ENCODE results near the gene C1orf232.

C1orf232 gene

GRCh38 chr1:26189751-26190275 is 21.1 kb upstream of the C1orf232 start:
- no peaks in the 10 kb centered on the region for H3K9me3 ChIP-seq (ENCODE audit: low read length)

GRCh38 chr1:26189331-26189730 is 20.6 kb upstream of the C1orf232 start:
- no peaks in the 10 kb centered on the region for H3K9me3 ChIP-seq (ENCODE audit: low read length)
- H3K27me3 ChIP-seq (ENCODE audit: insufficient read depth, low read length), result no peaks in the 10 kb centered on the region
- no peaks in the 10 kb centered on the region for H3K4me1 ChIP-seq (ENCODE audit: insufficient read depth, low read length)
- no peak overlapping the region for H2AFZ ChIP-seq (ENCODE audit: low read depth, low read length)
- H3K4me3 ChIP-seq (ENCODE audit: low read length), result no peak overlapping the region
- no peaks in the 10 kb centered on the region for H3K36me3 ChIP-seq (ENCODE audit: insufficient read depth, low read length)

More at GRCh38 chr1:26189751-26190275, 21.1 kb upstream of the C1orf232 start:
- no peaks in the 10 kb centered on the region for H3K36me3 ChIP-seq (ENCODE audit: insufficient read depth, low read length)
- H3K4me3 ChIP-seq (ENCODE audit: low read length), result no peak overlapping the region
- H2AFZ ChIP-seq (ENCODE audit: low read depth, low read length), result no peak overlapping the region
- no peaks in the 10 kb centered on the region for H3K27me3 ChIP-seq (ENCODE audit: insufficient read depth, low read length)
- no peaks in the 10 kb centered on the region for H3K4me1 ChIP-seq (ENCODE audit: insufficient read depth, low read length)

GRCh38 chr1:26188477-26188876 is 19.7 kb upstream of the C1orf232 start:
- H3K9me3 ChIP-seq (ENCODE audit: low read length), result no peaks in the 10 kb centered on the region
- H3K4me3 ChIP-seq (ENCODE audit: low read length), result no peak overlapping the region
- H3K4me1 ChIP-seq (ENCODE audit: insufficient read depth, low read length), result no peaks in the 10 kb centered on the region

GRCh38 chr1:26187882-26188281 is 19.1 kb upstream of the C1orf232 start:
- no peak overlapping the region for H2AFZ ChIP-seq (ENCODE audit: low read depth, low read length)
- no peaks in the 10 kb centered on the region for H3K27me3 ChIP-seq (ENCODE audit: insufficient read depth, low read length)
- no peak overlapping the region for H3K4me3 ChIP-seq (ENCODE audit: low read length)
- H3K4me1 ChIP-seq (ENCODE audit: insufficient read depth, low read length), result no peaks in the 10 kb centered on the region
- H3K36me3 ChIP-seq (ENCODE audit: insufficient read depth, low read length), result no peaks in the 10 kb centered on the region
- H3K9me3 ChIP-seq (ENCODE audit: low read length), result no peaks in the 10 kb centered on the region

More at GRCh38 chr1:26188477-26188876, 19.7 kb upstream of the C1orf232 start:
- Histone ChIP-seq H3K36me3 (ENCODE audit: insufficient read depth, low read length) (no peaks in the 10 kb centered on the region), H2AFZ (ENCODE audit: low read depth, low read length) (no peak overlapping the region), H3K27me3 (ENCODE audit: insufficient read depth, low read length) (no peaks in the 10 kb centered on the region)

- Histone ChIP-seq H3K27me3 (ENCODE audit: insufficient read depth, low read length) (no peaks in the 10 kb centered on the region), H3K36me3 (ENCODE audit: insufficient read depth, low read length) (no peaks in the 10 kb centered on the region), H3K9me3 (ENCODE audit: low read length) (no peaks in the 10 kb centered on the region), H3K4me1 (ENCODE audit: insufficient read depth, low read length) (no peaks in the 10 kb centered on the region), H2AFZ (ENCODE audit: low read depth, low read length) (no peak overlapping the region), H3K4me3 (ENCODE audit: low read length) (no peak overlapping the region)
Observed at GRCh38 chr1:26184883-26185282, 16.1 kb upstream of the C1orf232 start.

GRCh38 chr1:26184086-26184485 is 15.3 kb upstream of the C1orf232 start:
- Histone ChIP-seq H3K4me1 (ENCODE audit: insufficient read depth, low read length) (no peaks in the 10 kb centered on the region), H3K4me3 (ENCODE audit: low read length) (no peak overlapping the region)

GRCh38 chr1:26182383-26182696 is 13.6 kb upstream of the C1orf232 start:
- Histone ChIP-seq H3K9me3 (ENCODE audit: low read length) (no peaks in the 10 kb centered on the region), H3K27me3 (ENCODE audit: insufficient read depth, low read length) (no peaks in the 10 kb centered on the region), H3K4me3 (ENCODE audit: low read length) (no peak overlapping the region), H2AFZ (ENCODE audit: low read depth, low read length) (no peak overlapping the region), H3K4me1 (ENCODE audit: insufficient read depth, low read length) (no peaks in the 10 kb centered on the region), H3K36me3 (ENCODE audit: insufficient read depth, low read length) (no peaks in the 10 kb centered on the region)

More at GRCh38 chr1:26184086-26184485, 15.3 kb upstream of the C1orf232 start:
- Histone ChIP-seq H3K27me3 (ENCODE audit: insufficient read depth, low read length) (no peaks in the 10 kb centered on the region), H2AFZ (ENCODE audit: low read depth, low read length) (no peak overlapping the region), H3K9me3 (ENCODE audit: low read length) (no peaks in the 10 kb centered on the region), H3K36me3 (ENCODE audit: insufficient read depth, low read length) (no peaks in the 10 kb centered on the region)

- Histone ChIP-seq H2AFZ (ENCODE audit: low read depth, low read length) (no peak overlapping the region), H3K27me3 (ENCODE audit: insufficient read depth, low read length) (no peaks in the 10 kb centered on the region), H3K4me1 (ENCODE audit: insufficient read depth, low read length) (no peaks in the 10 kb centered on the region), H3K9me3 (ENCODE audit: low read length) (no peaks in the 10 kb centered on the region), H3K4me3 (ENCODE audit: low read length) (no peak overlapping the region), H3K36me3 (ENCODE audit: insufficient read depth, low read length) (no peaks in the 10 kb centered on the region)
Observed at GRCh38 chr1:26181586-26182382, 13.0 kb upstream of the C1orf232 start.

GRCh38 chr1:26180010-26180506 is 11.3 kb upstream of the C1orf232 start:
- Histone ChIP-seq H2AFZ (ENCODE audit: low read depth, low read length) (no peak overlapping the region), H3K36me3 (ENCODE audit: insufficient read depth, low read length) (no peaks in the 10 kb centered on the region), H3K9me3 (ENCODE audit: low read length) (no peaks in the 10 kb centered on the region), H3K27me3 (ENCODE audit: insufficient read depth, low read length) (no peaks in the 10 kb centered on the region), H3K4me1 (ENCODE audit: insufficient read depth, low read length) (no peaks in the 10 kb centered on the region), H3K4me3 (ENCODE audit: low read length) (no peak overlapping the region)

GRCh38 chr1:26177182-26177684 is 8.5 kb upstream of the C1orf232 start, which contains the start of gene CNKSR1:
Gene CNKSR1 (plus strand): TSS chr1:26177491. CDS start chr1:26177548, 57 bp downstream.
- Histone ChIP-seq H2AFZ (ENCODE audit: low read depth, low read length) (no peak within 1 kb of the TSS), H3K4me1 (ENCODE audit: insufficient read depth, low read length) (no peaks in the 10 kb centered on the region), H3K27me3 (ENCODE audit: insufficient read depth, low read length) (no peaks in the 10 kb centered on the region), H3K36me3 (ENCODE audit: insufficient read depth, low read length) (peaks cover 3% of the 10 kb centered on the region), H3K9me3 (ENCODE audit: low read length) (no peaks in the 10 kb centered on the region), H3K4me3 (ENCODE audit: low read length) (no peak within 1 kb of the TSS)

GRCh38 chr1:26175346-26175745 is 6.6 kb upstream of the C1orf232 start:
- Histone ChIP-seq H3K27me3 (ENCODE audit: insufficient read depth, low read length) (no peaks in the 10 kb centered on the region), H3K9me3 (ENCODE audit: low read length) (no peaks in the 10 kb centered on the region), H3K36me3 (ENCODE audit: insufficient read depth, low read length) (peaks cover 3% of the 10 kb centered on the region), H2AFZ (ENCODE audit: low read depth, low read length) (no peak overlapping the region), H3K4me3 (ENCODE audit: low read length) (no peak overlapping the region), H3K4me1 (ENCODE audit: insufficient read depth, low read length) (peaks cover 10% of the 10 kb centered on the region)

- Histone ChIP-seq H3K36me3 (ENCODE audit: insufficient read depth, low read length) (peaks cover 3% of the 10 kb centered on the region), H3K4me3 (ENCODE audit: low read length) (peak within 1 kb of the TSS; percentile 64), H2AFZ (ENCODE audit: low read depth, low read length) (no peak within 1 kb of the TSS), H3K4me1 (ENCODE audit: insufficient read depth, low read length) (peaks cover 30% of the 10 kb centered on the region), H3K9me3 (ENCODE audit: low read length) (no peaks in the 10 kb centered on the region), H3K27me3 (ENCODE audit: insufficient read depth, low read length) (no peaks in the 10 kb centered on the region)
Observed at GRCh38 chr1:26171084-26172072, 2.6 kb upstream of the C1orf232 start, which contains the start of gene ZNF593OS. Gene ZNF593OS (minus strand): TSS chr1:26171832. CDS start chr1:26171661, 171 bp downstream.

Data from neuron (in vitro differentiated cells).